HG03571 (cell line): ENCODE data around the gene KRT6B.
"Not testable (repeated sequence)": the region's sequence is repeated elsewhere in the genome, so short reads cannot be mapped to it uniquely, and the experiment has no call there.

Experiments
- ATAC-seq: cut with Tn5 transposase; IDR thresholded peaks from one replicate; pipeline ENCODE4 v1.9.1; 2021; ENCODE audit not compliant: unreplicated experiment

The KRT6B gene

GRCh38 chr12:52473768-52474167 is 21.8 kb upstream of the KRT6B start, which contains the start of gene KRT6C:
KRT6C (minus strand) TSS chr12:52473805; CDS start chr12:52473737, 68 bp downstream.
- no peak for ATAC-seq

GRCh38 chr12:52469853-52470252 is 17.9 kb upstream of the KRT6B start:
- no peak for ATAC-seq

- no peak for ATAC-seq
Observed at GRCh38 chr12:52464897-52465296, 13.0 kb upstream of the KRT6B start.

- no peak for ATAC-seq
Observed at GRCh38 chr12:52461693-52462092, 9.7 kb upstream of the KRT6B start.

- ATAC-seq = no peak
Observed at GRCh38 chr12:52458861-52459260, 6.9 kb upstream of the KRT6B start.

GRCh38 chr12:52455821-52456220 is 3.9 kb upstream of the KRT6B start:
- ATAC-seq = no peak

- no peak for ATAC-seq
Observed at GRCh38 chr12:52454411-52455201, 2.7 kb upstream of the KRT6B start.

GRCh38 chr12:52448228-52448627 is 3.7 kb downstream of the KRT6B start:
- no peak for ATAC-seq

GRCh38 chr12:52447196-52447595 is 4.8 kb downstream of the KRT6B start:
- ATAC-seq = not testable (repeated sequence)

GRCh38 chr12:52446367-52447045 is 5.4 kb downstream of the KRT6B start:
- no peak for ATAC-seq

GRCh38 chr12:52445876-52446275 is 6.1 kb downstream of the KRT6B start:
- no peak for ATAC-seq

GRCh38 chr12:52444647-52445595 is 7.0 kb downstream of the KRT6B start:
- ATAC-seq = no peak

GRCh38 chr12:52443966-52444365 is 8.0 kb downstream of the KRT6B start:
- ATAC-seq = no peak

- ATAC-seq = no peak
Observed at GRCh38 chr12:52442600-52443061, 9.3 kb downstream of the KRT6B start.

- no peak for ATAC-seq
Observed at GRCh38 chr12:52441320-52441911, 10.5 kb downstream of the KRT6B start.

- no peak for ATAC-seq
Observed at GRCh38 chr12:52440821-52441319, 11.1 kb downstream of the KRT6B start.

GRCh38 chr12:52439845-52440244 is 12.1 kb downstream of the KRT6B start:
- ATAC-seq = no peak

- no peak for ATAC-seq
Observed at GRCh38 chr12:52439420-52439819, 12.5 kb downstream of the KRT6B start.

- no peak for ATAC-seq
Observed at GRCh38 chr12:52438305-52439301, 13.3 kb downstream of the KRT6B start.
